GM12878 (cell line): Measurements from ENCODE around the gene PIGQ. TPM values are rescaled to one million over a fixed set of nuclear protein-coding genes. Genes with fewer than 3 reads are reported as not detected.

ENCODE experiments used
- ATAC-seq: fragments of 200-7000 bp; cut with Tn5 transposase; 3 replicates; pipeline ENCODE4 v1.9.1; 2020; ENCODE audit warnings: mild to moderate bottlenecking, moderate library complexity
- BruUV-seq: library from RNA; stranded (reverse); fragments of 400-500 nt; replicated peaks from 2 replicates; lab custom pipeline; 2021; lab: Mats Ljungman, UMichigan
- CTCF ChIA-PET: fragments of 300-600 bp; sonication (Branson Sonifier 250); formaldehyde crosslinking; extraction: SDS; loops from one replicate; lab custom pipeline; 2021; ENCODE audit warnings: inconsistent platforms; lab: Yijun Ruan, JAX
- POLR2A ChIA-PET: fragments of 350-600 bp; formaldehyde crosslinking; extraction: SDS; loops from one replicate; lab custom pipeline; 2021; ENCODE audit warnings: inconsistent platforms; lab: Charles Lee
- RAD21 ChIA-PET: fragments of 300-600 bp; sonication (Branson Sonifier 250); formaldehyde crosslinking; loops from one replicate; lab custom pipeline; 2023; ENCODE audit warnings: antibody characterized with exemption; ENCODE audit not compliant: unreplicated experiment; lab: Charles Lee
- SMC1A ChIA-PET: fragments of 300-600 bp; sonication (Branson Sonifier 250); formaldehyde crosslinking; loops from one replicate; lab custom pipeline; 2023; ENCODE audit not compliant: unreplicated experiment, uncharacterized antibody; lab: Charles Lee
- DNase-seq: peaks from one replicate; pipeline ENCODE4 v3.0.0-alpha.2; 2011; ENCODE audit warnings: low read depth, low spot score
- FAIRE-seq: peaks from 3 replicates; lab custom pipeline; 2011; peaks lifted over from hg19 to GRCh38; lab: Jason Lieb, UNC
- H2AFZ ChIP-seq: 2 replicates; pipeline ENCODE4 v1.6.0; 2011; ENCODE audit warnings: low read depth, low read length, control low read depth; ENCODE audit not compliant: control insufficient read depth
- H3K27ac ChIP-seq: 2 replicates; pipeline ENCODE4 v1.5.1; 2011; ENCODE audit warnings: control low read depth; ENCODE audit not compliant: control insufficient read depth, insufficient read depth
- H3K27me3 ChIP-seq, 2 experiments: replicated peaks in 1 of 2; 2 replicates each; pipeline versions ENCODE4 v1.6.0 to v1.6.1; 2011; ENCODE audit warnings: low read length in 1 of 2; ENCODE audit not compliant: control insufficient read depth in 2 of 2, insufficient read depth in 2 of 2
- H3K36me3 ChIP-seq, 2 experiments: 2 replicates each; pipeline ENCODE4 v1.5.1; 2011; ENCODE audit warnings: low read length in 1 of 2; ENCODE audit not compliant: control insufficient read depth in 2 of 2, insufficient read depth in 2 of 2
- H3K4me1 ChIP-seq: 2 replicates; pipeline ENCODE4 v1.6.1; 2011; ENCODE audit warnings: mild to moderate bottlenecking, low read length, moderate library complexity, mixed read lengths; ENCODE audit not compliant: control insufficient read depth, insufficient read depth
- H3K4me2 ChIP-seq: 2 replicates; pipeline ENCODE4 v1.6.0; 2011; ENCODE audit warnings: control low read depth; ENCODE audit not compliant: control insufficient read depth, insufficient read depth
- H3K4me3 ChIP-seq: fragments of 200-600 bp; sonication (generic); 2 replicates; pipeline ENCODE4 v1.5.1; 2016
- H3K79me2 ChIP-seq: 2 replicates; pipeline ENCODE4 v1.6.0; 2011; ENCODE audit warnings: low read length; ENCODE audit not compliant: control insufficient read depth, insufficient read depth
- H3K9ac ChIP-seq: 2 replicates; pipeline ENCODE4 v1.8.0; 2011; ENCODE audit warnings: low read length, control low read depth, mixed read lengths; ENCODE audit not compliant: control insufficient read depth, insufficient read depth
- H3K9me3 ChIP-seq: replicated peaks from 3 replicates; pipeline ENCODE4 v1.5.1; 2011; ENCODE audit warnings: mild to moderate bottlenecking, low read length; ENCODE audit not compliant: control insufficient read depth, insufficient read depth
- H4K20me1 ChIP-seq: 2 replicates; pipeline ENCODE4 v1.6.0; 2011; ENCODE audit not compliant: control insufficient read depth, insufficient read depth
- CHD2 ChIP-seq: IDR thresholded peaks from 2 replicates; pipeline ENCODE4 v1.6.1; 2011; ENCODE audit warnings: low read depth, low read length, improper control_type of control experiment, borderline replicate concordance
- CHD4 ChIP-seq: fragments of 200-600 bp; sonication (generic); IDR thresholded peaks from 2 replicates; pipeline ENCODE4 v1.6.1; 2016; ENCODE audit warnings: mild to moderate bottlenecking
- CREM ChIP-seq: IDR thresholded peaks from 2 replicates; pipeline ENCODE4 v1.6.1; 2014; ENCODE audit warnings: antibody characterized with exemption, low read depth
- CUX1 ChIP-seq: IDR thresholded peaks from 2 replicates; pipeline ENCODE4 v1.6.1; 2012; ENCODE audit warnings: improper control_type of control experiment, low read depth, low read length; ENCODE audit not compliant: insufficient replicate concordance
- E2F4 ChIP-seq: IDR thresholded peaks from 2 replicates; pipeline ENCODE4 v1.6.1; 2012; ENCODE audit warnings: low read depth, low read length, improper control_type of control experiment
- EED ChIP-seq: sonication (generic); IDR thresholded peaks from 2 replicates; pipeline ENCODE4 v1.6.1; 2016; ENCODE audit warnings: antibody characterized with exemption, low read depth
- EP300 ChIP-seq, 2 experiments: fragments of 150-350 bp in 1 of 2; IDR thresholded peaks; 2 replicates each; pipeline ENCODE4 v1.6.1; 2011 to 2012; ENCODE audit warnings: low read depth in 2 of 2, low read length in 2 of 2, borderline replicate concordance in 1 of 2, improper control_type of control experiment in 1 of 2, inconsistent platforms in 1 of 2; ENCODE audit not compliant: control insufficient read depth in 1 of 2
- LARP7 ChIP-seq: fragments of 450-650 bp; IDR thresholded peaks from 2 replicates; pipeline ENCODE4 v1.6.1; 2017; ENCODE audit warnings: mild to moderate bottlenecking
- MLLT1 ChIP-seq: fragments of 450-650 bp; IDR thresholded peaks from 2 replicates; pipeline ENCODE4 v1.6.1; 2016; ENCODE audit warnings: mild to moderate bottlenecking
- MXI1 ChIP-seq: fragments of 150-350 bp; IDR thresholded peaks from 2 replicates; pipeline ENCODE4 v1.6.1; 2011; ENCODE audit warnings: low read depth, mild to moderate bottlenecking, inconsistent platforms, low read length, improper control_type of control experiment
- MYB ChIP-seq: fragments of 150-350 bp; IDR thresholded peaks from 2 replicates; pipeline ENCODE4 v1.6.1; 2014; ENCODE audit warnings: mild to moderate bottlenecking, low read depth, low read length, borderline replicate concordance
- NFIC ChIP-seq: IDR thresholded peaks from 2 replicates; pipeline ENCODE4 v1.6.1; 2012; ENCODE audit warnings: low read depth, mild to moderate bottlenecking, inconsistent platforms, low read length, moderate library complexity
- NR2F1 ChIP-seq: fragments of 450-650 bp; conservative IDR thresholded peaks from 2 replicates; pipeline ENCODE4 v1.6.1; 2017; ENCODE audit warnings: mild to moderate bottlenecking
- STAT1 ChIP-seq: fragments of 450-650 bp; conservative IDR thresholded peaks from 2 replicates; pipeline ENCODE4 v1.6.1; 2014; ENCODE audit warnings: antibody characterized with exemption, mild to moderate bottlenecking
- USF1 ChIP-seq: IDR thresholded peaks from 2 replicates; pipeline ENCODE4 v1.6.1; 2011; ENCODE audit warnings: borderline replicate concordance, low read depth, mild to moderate bottlenecking, moderate library complexity, mixed read lengths, low read length; ENCODE audit not compliant: insufficient read depth; ENCODE audit errors: extremely low read length
- ZBED1 ChIP-seq: IDR thresholded peaks from 2 replicates; pipeline ENCODE4 v1.6.1; 2016; ENCODE audit warnings: borderline replicate concordance
- ZZZ3 ChIP-seq: IDR thresholded peaks from 2 replicates; pipeline ENCODE4 v1.6.1; 2011; ENCODE audit warnings: low read depth; ENCODE audit not compliant: control insufficient read depth, insufficient read length
- WGBS: methylation state at CpG from one replicate; pipeline ENCODE4 v1.1.6; 2016; ENCODE audit warnings: low lambda C conversion rate; ENCODE audit not compliant: insufficient replicate concordance, insufficient coverage; ENCODE audit errors: missing lambda C conversion rate; 5-methylcytosine and 5-hydroxymethylcytosine counted together
- in situ Hi-C: fragments of 300-500 bp; cut with MboI; formaldehyde crosslinking; loops from 9 replicates; pipeline ENCODE4 v1.14.3; 2018; ENCODE audit warnings: mixed read lengths
- intact Hi-C: fragments of 100-400 bp; cut with micrococcal nuclease; formaldehyde crosslinking; loops from one replicate; pipeline ENCODE4 v1.14.2; 2022; ENCODE audit not compliant: unreplicated experiment
- polyA plus RNA-seq, 11 experiments: library from polyadenylated mRNA; depleted of rRNA in 4 of 11; unstranded in 6 of 11; stranded (reverse) in 5 of 11; fragments of >200 nt; fragmentation: Nextera tagmentation in 4 of 11; fragmentation: Illumina TruSeq in 1 of 11; extraction: Ambion mirVana in 4 of 11; extraction: Trizol in 1 of 11; gene quantifications; 1 replicate in 1 of 11; 2 replicates in 10 of 11; pipeline versions ENCODE4 v1.2.1 to v1.2.3, GENCODE V29; 2011 to 2016; ENCODE audit warnings: inconsistent platforms in 2 of 11, missing spikeins in 2 of 11, low read depth in 1 of 11
- total RNA-seq, 4 experiments: library from RNA; depleted of rRNA in 3 of 4; stranded (reverse); fragments of >200 nt in 3 of 4; fragmentation: Illumina TruSeq in 1 of 4; extraction: Trizol in 1 of 4; gene quantifications; 2 replicates each; pipeline versions ENCODE4 v1.2.1 to v1.2.3, GENCODE V29; 2013 to 2021

Gene PIGQ
- total and polyA plus RNA-seq, 10 of the 15 experiments (the other 5 are each of a cell fraction or from before 2014, with no cell fraction given) = 1.8 to 31.3 (median 17.5) TPM; not detected in 1

- no TSS peak for BruUV-seq
- Histone ChIP-seq H3K27me3 (peaks cover 4 to 9% of the 10 kb centered on the region in 2 experiments; a peak in 3 of 4 replicates), H3K9ac (no peak overlapping the region), H2AFZ (no peak overlapping the region), H3K4me2 (no peak overlapping the region), H3K79me2 (no peaks in the 10 kb centered on the region), H4K20me1 (no peaks in the 10 kb centered on the region), H3K4me1 (peaks cover 3% of the 10 kb centered on the region), H3K9me3 (no peaks in the 10 kb centered on the region), H3K27ac (no peak overlapping the region), H3K36me3 (no peaks in the 10 kb centered on the region), H3K4me3 (no peak overlapping the region)
- in situ Hi-C loops = no loop called here
- 40% methylated on average over 15 of the region's 15 CpGs for WGBS
- FAIRE-seq (no peak), DNase-seq (no peak), ATAC-seq (no peak)
- ChIA-PET SMC1A (no interaction called here), CTCF (no interaction called here), RAD21 (no interaction called here), POLR2A (no interaction called here)
- intact Hi-C loops = no loop called here
- TF ChIP-seq STAT1 (no peak), ZBED1 (no peak), CREM (no peak), USF1 (no peak), MLLT1 (no peak), MYB (no peak), EED (no peak), MXI1 (no peak), CHD2 (no peak), CHD4 (no peak), E2F4 (no peak), ZZZ3 (no peak), CUX1 (no peak), EP300 (IDR thresholded peaks at IDR 0.05; ENCODE audit: borderline replicate concordance in 1 of 2, control insufficient read depth in 1 of 2, low read depth in 2 of 2, low read length in 2 of 2) (no peak), LARP7 (no peak), NR2F1 (no peak), NFIC (no peak)
Observed at GRCh38 chr16:561413-561794, 8.4 kb upstream of the PIGQ start.
